ENCODE results near the gene RAB26.
"Not testable (repeated sequence)": the region's sequence is repeated elsewhere in the genome, so short reads cannot be mapped to it uniquely, and the experiment has no call there.

Gene RAB26

GRCh38 chr16:2127630-2128280 lies 20.7 kb upstream of the RAB26 start:
- in situ Hi-C loops (cut with HindIII; ENCODE audit: low pct_ligation_motif_present, low sequenced_read_pairs); H3K4me3 ChIP-seq (ENCODE audit: low read depth, low read length); DNase-seq: not testable (repeated sequence)

GRCh38 chr16:2129251-2129650 lies 19.2 kb upstream of the RAB26 start:
- in situ Hi-C loops (cut with HindIII; ENCODE audit: low pct_ligation_motif_present, low sequenced_read_pairs); H3K27ac ChIP-seq; H3K36me3 ChIP-seq (replicated peaks); H3K27me3 ChIP-seq (replicated peaks); H3K4me3 ChIP-seq (ENCODE audit: low read depth, low read length); DNase-seq: not testable (repeated sequence)

More at GRCh38 chr16:2127630-2128280, 20.7 kb upstream of the RAB26 start:
- H3K27ac ChIP-seq; H3K36me3 ChIP-seq (replicated peaks); H3K27me3 ChIP-seq (replicated peaks): not testable (repeated sequence)

GRCh38 chr16:2129890-2130447 lies 18.5 kb upstream of the RAB26 start:
- in situ Hi-C loops (cut with HindIII; ENCODE audit: low pct_ligation_motif_present, low sequenced_read_pairs); H3K27me3 ChIP-seq (replicated peaks); H3K4me3 ChIP-seq (ENCODE audit: low read depth, low read length); DNase-seq; H3K27ac ChIP-seq; H3K36me3 ChIP-seq (replicated peaks): not testable (repeated sequence)

GRCh38 chr16:2133797-2134196 lies 14.6 kb upstream of the RAB26 start:
- DNase-seq; H3K27me3 ChIP-seq (replicated peaks); H3K4me3 ChIP-seq (ENCODE audit: low read depth, low read length); H3K36me3 ChIP-seq (replicated peaks); H3K27ac ChIP-seq; in situ Hi-C loops (cut with HindIII; ENCODE audit: low pct_ligation_motif_present, low sequenced_read_pairs): not testable (repeated sequence)

- H3K4me3 ChIP-seq (ENCODE audit: low read depth, low read length), result peak overlapping the region; percentile 56
- H3K27me3 ChIP-seq (replicated peaks); in situ Hi-C loops (cut with HindIII; ENCODE audit: low pct_ligation_motif_present, low sequenced_read_pairs); H3K36me3 ChIP-seq (replicated peaks); H3K27ac ChIP-seq; DNase-seq: not testable (repeated sequence)
Measured at GRCh38 chr16:2135071-2135470, 13.4 kb upstream of the RAB26 start.

GRCh38 chr16:2135770-2136490 lies 12.5 kb upstream of the RAB26 start, which contains the start of gene PKD1:
TSS of gene PKD1 (minus strand) at chr16:2135898. CDS start at chr16:2135689, 209 bp downstream.
- H3K27ac ChIP-seq; in situ Hi-C loops (cut with HindIII; ENCODE audit: low pct_ligation_motif_present, low sequenced_read_pairs); H3K36me3 ChIP-seq (replicated peaks); H3K27me3 ChIP-seq (replicated peaks): not testable (repeated sequence)
- peak; percentile 91 for DNase-seq
- peak within 1 kb of the TSS; percentile 56 for H3K4me3 ChIP-seq (ENCODE audit: low read depth, low read length)

- Histone ChIP-seq H3K27ac (no peak overlapping the region), H3K27me3 (replicated peaks) (no peaks in the 10 kb centered on the region), H3K4me3 (ENCODE audit: low read depth, low read length) (no peak overlapping the region), H3K36me3 (replicated peaks) (no peaks in the 10 kb centered on the region)
- DNase-seq, result no peak
- no peak for TF ChIP-seq CTCF (IDR thresholded peaks at IDR 0.05; ENCODE audit: low read depth, low read length, missing control alignments)
- in situ Hi-C loops (cut with HindIII; ENCODE audit: low pct_ligation_motif_present, low sequenced_read_pairs), result no loop called here
Measured at GRCh38 chr16:2142942-2143877, 5.2 kb upstream of the RAB26 start.

GRCh38 chr16:2143878-2144485 lies 4.4 kb upstream of the RAB26 start:
- Histone ChIP-seq H3K4me3 (ENCODE audit: low read depth, low read length) (no peak overlapping the region), H3K36me3 (replicated peaks) (no peaks in the 10 kb centered on the region), H3K27ac (no peak overlapping the region), H3K27me3 (replicated peaks) (no peaks in the 10 kb centered on the region)
- in situ Hi-C loops (cut with HindIII; ENCODE audit: low pct_ligation_motif_present, low sequenced_read_pairs), result no loop called here
- no peak for DNase-seq
- TF ChIP-seq CTCF (IDR thresholded peaks at IDR 0.05; ENCODE audit: low read depth, low read length, missing control alignments), result no peak
